HG03457 (cell line): ENCODE results near the gene CFAP157.

Experiments used
- ATAC-seq: cut with Tn5 transposase; IDR thresholded peaks from one replicate; pipeline ENCODE4 v1.9.1; 2021; ENCODE audit warnings: moderate number of reproducible peaks; ENCODE audit not compliant: unreplicated experiment

Gene CFAP157

DNA sequence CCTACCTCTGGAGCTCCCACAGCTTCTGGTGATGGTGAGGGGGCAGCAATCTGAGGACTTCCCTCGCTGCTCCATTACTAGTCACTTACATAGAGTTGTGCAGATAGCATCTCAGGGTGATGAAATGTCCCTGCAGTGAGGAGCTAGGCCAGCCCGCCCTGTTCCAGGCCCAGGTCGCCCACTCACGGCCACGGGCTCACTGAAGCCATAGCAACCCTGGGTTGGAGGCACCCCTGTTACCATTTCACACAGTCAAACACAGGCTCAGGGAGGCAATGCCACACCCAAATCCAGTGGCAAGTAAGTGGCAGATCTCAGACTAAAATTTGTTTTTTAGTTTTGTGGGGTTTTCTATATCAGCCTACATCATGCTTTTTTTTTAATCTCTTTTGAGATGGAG lies 52.1 kb downstream of the CFAP157 start:
- no peak for ATAC-seq

DNA sequence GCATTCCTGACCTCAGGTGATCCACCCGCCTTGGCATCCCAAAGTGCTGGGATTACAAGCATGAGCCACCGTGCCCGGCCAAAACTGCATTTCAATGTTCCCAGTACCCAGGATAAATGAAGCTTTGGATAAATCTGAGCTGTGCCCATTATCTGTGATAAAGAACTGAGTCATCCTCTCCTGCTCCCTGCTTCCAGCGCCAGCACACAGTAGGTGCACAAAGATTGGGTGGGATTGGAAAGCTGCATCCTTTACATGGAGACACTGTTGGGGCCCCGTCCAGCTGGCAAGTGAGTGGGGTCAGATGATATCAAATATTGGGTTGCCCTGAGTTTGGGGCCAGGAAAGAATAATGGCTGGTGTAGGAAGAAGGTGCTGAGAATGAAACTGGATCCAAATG lies 54.3 kb downstream of the CFAP157 start:
- ATAC-seq: no peak

- no peak for ATAC-seq
Observed at GRCh38 chr9:127761491-127761956, 54.7 kb downstream of the CFAP157 start.

- no peak for ATAC-seq
Observed at GRCh38 chr9:127762111-127762676, 55.4 kb downstream of the CFAP157 start.

DNA sequence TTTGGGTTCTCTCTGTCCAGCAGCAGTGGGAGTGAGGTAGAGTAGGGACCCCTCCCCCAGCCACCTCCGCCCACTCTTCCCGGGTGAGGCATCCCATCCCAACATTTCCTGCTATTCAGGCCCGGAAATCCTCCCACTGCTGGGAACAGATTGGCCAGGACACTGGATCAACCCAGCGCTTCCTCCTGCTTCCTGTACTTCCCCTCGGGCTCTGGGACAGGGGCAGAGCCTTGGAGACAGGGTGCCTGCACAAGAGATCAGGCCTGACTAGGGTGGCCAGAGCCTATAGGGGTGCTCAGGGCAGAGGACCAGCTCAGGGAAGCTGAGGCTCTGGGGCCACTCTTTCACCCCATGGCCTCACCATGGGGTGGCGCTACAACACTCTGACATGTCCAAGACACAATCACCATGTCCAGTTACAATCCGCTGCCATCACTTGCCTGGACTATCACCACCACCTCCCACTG lies 57.2 kb downstream of the CFAP157 start:
- ATAC-seq: no peak

DNA sequence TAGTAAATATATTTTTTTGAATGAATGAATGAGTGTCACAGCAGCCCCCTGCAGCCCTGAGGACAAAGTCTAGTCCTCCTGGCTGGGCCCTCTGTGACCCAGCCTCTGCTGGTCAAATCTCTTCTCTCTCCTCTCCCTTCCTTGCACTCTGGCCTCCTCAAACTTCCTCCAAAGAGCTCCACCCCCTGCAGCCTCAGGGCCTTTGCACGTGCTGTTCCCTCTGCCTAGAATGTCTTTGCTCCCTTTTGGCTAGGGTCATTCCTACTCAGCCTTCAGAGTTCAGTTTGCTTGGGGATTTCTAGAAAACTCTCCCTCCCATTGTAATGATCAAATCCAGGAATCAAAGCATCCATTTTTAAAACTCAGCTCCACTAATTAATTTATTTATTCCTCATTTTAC lies 58.6 kb downstream of the CFAP157 start:
- no peak for ATAC-seq
